CD4-positive, alpha-beta memory T cell (primary cell): ENCODE results near the gene GBP2. TPM values are rescaled to one million over a fixed set of nuclear protein-coding genes. Genes with fewer than 3 reads are reported as not detected.

Source experiments
- CTCF ChIA-PET: fragments of 350-600 bp; sonication (Branson Sonifier 250); formaldehyde crosslinking; loops from one replicate; lab custom pipeline; 2021; ENCODE audit warnings: inconsistent platforms; ENCODE audit not compliant: partially characterized antibody; lab: Charles Lee
- POLR2A ChIA-PET: fragments of 350-600 bp; sonication (Branson Sonifier 250); formaldehyde crosslinking; loops from one replicate; lab custom pipeline; 2021; ENCODE audit not compliant: partially characterized antibody; lab: Charles Lee
- DNase-seq, 5 donors: peaks; one replicate each; pipeline versions ENCODE4 v3.0.0 to v3.0.0-alpha.2; 2020 to 2022; ENCODE audit warnings: mixed read lengths in 1 of 5
- H3K27ac ChIP-seq: one replicate; pipeline ENCODE4 v1.7.0; 2013; ENCODE audit warnings: low read depth, low read length
- H3K27me3 ChIP-seq: 2 replicates; pipeline ENCODE4 v1.7.0; 2013; ENCODE audit warnings: mild to moderate bottlenecking, low read length, moderate library complexity; ENCODE audit not compliant: insufficient read depth
- H3K36me3 ChIP-seq: 2 replicates; pipeline ENCODE4 v1.7.0; 2013; ENCODE audit warnings: mild to moderate bottlenecking, low read length, moderate library complexity; ENCODE audit not compliant: insufficient read depth
- H3K4me1 ChIP-seq: 2 replicates; pipeline ENCODE4 v1.7.0; 2013; ENCODE audit warnings: mild to moderate bottlenecking, low read length, moderate library complexity; ENCODE audit not compliant: insufficient read depth
- H3K4me3 ChIP-seq, 2 donors: one replicate each; pipeline ENCODE4 v1.7.0; 2013; ENCODE audit warnings: low read length in 2 of 2, mild to moderate bottlenecking in 1 of 2
- H3K9me3 ChIP-seq, 2 donors: one replicate each; pipeline ENCODE4 v1.7.0; 2013; ENCODE audit warnings: low read length in 2 of 2, control low read depth in 1 of 2; ENCODE audit not compliant: control insufficient read depth in 1 of 2
- H3K27ac Mint-ChIP-seq, 7 donors: one replicate each; pipeline ENCODE4 v1.8.0; 2020 to 2021; ENCODE audit warnings: mixed read lengths in 7 of 7, mild to moderate bottlenecking in 6 of 7, inconsistent platforms in 3 of 7, moderate library complexity in 3 of 7
- H3K27me3 Mint-ChIP-seq, 2 donors: one replicate each; pipeline ENCODE4 v1.8.0; 2020 to 2021; ENCODE audit warnings: mixed read lengths in 2 of 2
- H3K36me3 Mint-ChIP-seq, 2 donors: one replicate each; pipeline ENCODE4 v1.8.0; 2020 to 2021; ENCODE audit warnings: mixed read lengths in 2 of 2, inconsistent platforms in 1 of 2, mild to moderate bottlenecking in 1 of 2
- H3K4me1 Mint-ChIP-seq, 4 donors: one replicate each; pipeline ENCODE4 v1.8.0; 2020 to 2021; ENCODE audit warnings: mixed read lengths in 4 of 4, mild to moderate bottlenecking in 1 of 4
- H3K4me3 Mint-ChIP-seq, 8 donors: one replicate each; pipeline ENCODE4 v1.8.0; 2020 to 2021; ENCODE audit warnings: mixed read lengths in 8 of 8, mild to moderate bottlenecking in 7 of 8, moderate library complexity in 6 of 8, inconsistent platforms in 3 of 8
- H3K9me3 Mint-ChIP-seq, 8 donors: one replicate each; pipeline ENCODE4 v1.8.0; 2020 to 2021; ENCODE audit warnings: mixed read lengths in 8 of 8, mild to moderate bottlenecking in 5 of 8, inconsistent platforms in 3 of 8, moderate library complexity in 1 of 8
- intact Hi-C: fragments of 100-400 bp; cut with micrococcal nuclease; formaldehyde crosslinking; loops from one replicate; pipeline ENCODE4 v1.15.1; 2023
- polyA plus RNA-seq, 2 donors: library from polyadenylated mRNA; unstranded; fragments of 300-500 nt; fragmentation: Illumina TruSeq; gene quantifications; one replicate each; pipeline ENCODE4 v1.2.3, GENCODE V29; 2021
- total RNA-seq, 2 experiments: library from RNA; stranded (reverse); gene quantifications; one replicate each; pipeline ENCODE4 v1.2.3, GENCODE V29; 2021

Gene GBP2
- total and polyA plus RNA-seq, 4 experiments from 2014 or later, result 109 to 199 (median 157) TPM

- Mint-ChIP-seq H3K4me1 (no peaks in the 10 kb centered on the region), H3K27me3 (no peaks in the 10 kb centered on the region), H3K4me3 (no peak overlapping the region), H3K27ac (no peak overlapping the region), H3K9me3 (peaks cover 0 to 2% (median 0%) of the 10 kb centered on the region in 8 donors), H3K36me3 (no peaks in the 10 kb centered on the region)
- H3K4me3 ChIP-seq, result no peak overlapping the region
- CTCF ChIA-PET, result no interaction called here
- POLR2A ChIA-PET, result no interaction called here
- H3K36me3 ChIP-seq, result no peaks in the 10 kb centered on the region
- no peaks in the 10 kb centered on the region for H3K4me1 ChIP-seq
- no peak for DNase-seq
- intact Hi-C loops, result no loop called here
- no peaks in the 10 kb centered on the region for H3K27me3 ChIP-seq
- H3K9me3 ChIP-seq, result no peaks in the 10 kb centered on the region
- H3K27ac ChIP-seq, result no peak overlapping the region
Observed at GRCh38 chr1:89167590-89168230, 41.8 kb upstream of the GBP2 start.

GRCh38 chr1:89166705-89167104 lies 40.8 kb upstream of the GBP2 start:
- H3K27me3 ChIP-seq, result no peaks in the 10 kb centered on the region
- POLR2A ChIA-PET, result no interaction called here
- H3K36me3 ChIP-seq, result no peaks in the 10 kb centered on the region
- CTCF ChIA-PET, result no interaction called here
- Mint-ChIP-seq H3K9me3 (peaks cover 0 to 5% (median under 1%) of the 10 kb centered on the region in 8 donors), H3K27me3 (no peaks in the 10 kb centered on the region), H3K4me1 (no peaks in the 10 kb centered on the region), H3K4me3 (no peak overlapping the region), H3K36me3 (no peaks in the 10 kb centered on the region), H3K27ac (no peak overlapping the region)
- DNase-seq, result no peak
- H3K9me3 ChIP-seq, result no peaks in the 10 kb centered on the region
- intact Hi-C loops, result no loop called here
- no peak overlapping the region for H3K4me3 ChIP-seq
- H3K27ac ChIP-seq, result no peak overlapping the region
- no peaks in the 10 kb centered on the region for H3K4me1 ChIP-seq

- Histone ChIP-seq H3K9me3 (no peaks in the 10 kb centered on the region), H3K27me3 (no peaks in the 10 kb centered on the region), H3K27ac (no peak overlapping the region), H3K4me3 (no peak overlapping the region), H3K36me3 (no peaks in the 10 kb centered on the region), H3K4me1 (no peaks in the 10 kb centered on the region)
- intact Hi-C loops, result no loop called here
- CTCF ChIA-PET, result no interaction called here
- Mint-ChIP-seq H3K9me3 (peaks cover 0 to 14% (median 6%) of the 10 kb centered on the region in 8 donors), H3K27ac (no peak overlapping the region), H3K4me1 (no peaks in the 10 kb centered on the region), H3K36me3 (no peaks in the 10 kb centered on the region), H3K4me3 (no peak overlapping the region), H3K27me3 (no peaks in the 10 kb centered on the region)
- POLR2A ChIA-PET, result no interaction called here
- DNase-seq, result no peak
Observed at GRCh38 chr1:89165811-89166210, 39.9 kb upstream of the GBP2 start.

- ChIA-PET CTCF (no interaction called here), POLR2A (no interaction called here)
- Histone ChIP-seq H3K4me3 (no peak overlapping the region), H3K27ac (no peak overlapping the region), H3K27me3 (no peaks in the 10 kb centered on the region), H3K9me3 (no peaks in the 10 kb centered on the region), H3K4me1 (no peaks in the 10 kb centered on the region), H3K36me3 (no peaks in the 10 kb centered on the region)
- peaks cover 2 to 4% of the 10 kb centered on the region in 2 donors for H3K36me3 Mint-ChIP-seq
- no peak overlapping the region for H3K27ac Mint-ChIP-seq
- intact Hi-C loops, result no loop called here
- H3K9me3 Mint-ChIP-seq, result peaks cover 2 to 13% (median 4%) of the 10 kb centered on the region in 8 donors
- H3K4me1 Mint-ChIP-seq, result peaks cover 0 to 2% (median 0%) of the 10 kb centered on the region in 4 donors
- H3K4me3 Mint-ChIP-seq, result no peak overlapping the region
- no peak for DNase-seq
- peaks cover 4 to 5% of the 10 kb centered on the region in 2 donors for H3K27me3 Mint-ChIP-seq
Observed at GRCh38 chr1:89151047-89151446, 25.1 kb upstream of the GBP2 start.

GRCh38 chr1:89149976-89150375 lies 24.1 kb upstream of the GBP2 start:
- Histone ChIP-seq H3K27me3 (no peaks in the 10 kb centered on the region), H3K9me3 (no peaks in the 10 kb centered on the region), H3K4me3 (no peak overlapping the region), H3K36me3 (no peaks in the 10 kb centered on the region), H3K27ac (no peak overlapping the region), H3K4me1 (no peaks in the 10 kb centered on the region)
- H3K9me3 Mint-ChIP-seq, result peaks cover 0 to 4% (median 0%) of the 10 kb centered on the region in 8 donors
- H3K27me3 Mint-ChIP-seq, result peaks cover 4 to 5% of the 10 kb centered on the region in 2 donors
- ChIA-PET CTCF (interaction anchor here (1.4 kb wide), 1 partner anchor 208 kb away, joined by 3 read pairs; no protein-coding TSS in a partner anchor), POLR2A (interaction anchor here (0.7 kb wide), 1 partner anchor 116 kb away, joined by 4 read pairs; no protein-coding TSS in a partner anchor)
- H3K27ac Mint-ChIP-seq, result no peak overlapping the region
- H3K4me3 Mint-ChIP-seq, result no peak overlapping the region
- H3K4me1 Mint-ChIP-seq, result peaks cover 0 to 2% (median 0%) of the 10 kb centered on the region in 4 donors
- no peak for DNase-seq
- H3K36me3 Mint-ChIP-seq, result peaks cover 0 to 4% of the 10 kb centered on the region in 2 donors
- intact Hi-C loops, result no loop called here

GRCh38 chr1:89149229-89149628 lies 23.3 kb upstream of the GBP2 start:
- peaks cover 0 to 4% (median 0%) of the 10 kb centered on the region in 8 donors for H3K9me3 Mint-ChIP-seq
- Histone ChIP-seq H3K27ac (no peak overlapping the region), H3K4me1 (no peaks in the 10 kb centered on the region), H3K4me3 (no peak overlapping the region), H3K9me3 (no peaks in the 10 kb centered on the region), H3K36me3 (no peaks in the 10 kb centered on the region), H3K27me3 (no peaks in the 10 kb centered on the region)
- H3K27me3 Mint-ChIP-seq, result peaks cover 4 to 5% of the 10 kb centered on the region in 2 donors
- peaks cover 0 to 4% of the 10 kb centered on the region in 2 donors for H3K36me3 Mint-ChIP-seq
- intact Hi-C loops, result no loop called here
- CTCF ChIA-PET, result interaction anchor here (1.4 to 1.7 kb wide), 2 partner anchors 127 to 209 kb away, joined by 3 to 4 read pairs; no protein-coding TSS in a partner anchor
- H3K4me1 Mint-ChIP-seq, result peaks cover 0 to 2% (median 0%) of the 10 kb centered on the region in 4 donors
- POLR2A ChIA-PET, result no interaction called here
- H3K27ac Mint-ChIP-seq, result no peak overlapping the region
- DNase-seq, result no peak
- no peak overlapping the region for H3K4me3 Mint-ChIP-seq

- Mint-ChIP-seq H3K27me3 (peaks cover 4 to 5% of the 10 kb centered on the region in 2 donors), H3K4me1 (peaks cover 0 to 2% (median 0%) of the 10 kb centered on the region in 4 donors), H3K9me3 (peaks cover 0 to 2% (median 0%) of the 10 kb centered on the region in 8 donors), H3K4me3 (no peak overlapping the region), H3K36me3 (no peaks in the 10 kb centered on the region), H3K27ac (no peak overlapping the region)
- H3K27ac ChIP-seq, result no peak overlapping the region
- POLR2A ChIA-PET, result interaction anchor here (1.4 kb wide), 1 partner anchor 21 kb away, joined by 4 read pairs; no protein-coding TSS in a partner anchor
- H3K9me3 ChIP-seq, result no peaks in the 10 kb centered on the region
- CTCF ChIA-PET, result interaction anchor here (1.7 kb wide), 1 partner anchor 128 kb away, joined by 4 read pairs; no protein-coding TSS in a partner anchor
- H3K4me3 ChIP-seq, result no peak overlapping the region
- no peaks in the 10 kb centered on the region for H3K27me3 ChIP-seq
- intact Hi-C loops, result no loop called here
- no peaks in the 10 kb centered on the region for H3K36me3 ChIP-seq
- H3K4me1 ChIP-seq, result no peaks in the 10 kb centered on the region
- no peak for DNase-seq
Observed at GRCh38 chr1:89147678-89148658, 22.1 kb upstream of the GBP2 start.
